Measurements from ENCODE around the gene DCXR. TPM values are rescaled to one million over a fixed set of nuclear protein-coding genes. Genes with fewer than 3 reads are reported as not detected.

Gene DCXR
- total RNA-seq, 2 donors from 2014 or later = 114 to 125 TPM

GRCh38 chr17:82035956-82036633 lies 1.4 kb downstream of the DCXR start:
- no peak for DNase-seq
- Mint-ChIP-seq H3K4me3 (peak overlapping the region; percentile 86 to 89), H3K36me3 (ENCODE audit: insufficient read depth in 2 of 2) (no peaks in the 10 kb centered on the region), H3K27ac (no peak overlapping the region), H3K9me3 (no peaks in the 10 kb centered on the region), H3K27me3 (ENCODE audit: low read depth) (no peaks in the 10 kb centered on the region), H3K4me1 (ENCODE audit: low read depth) (peaks cover 12% of the 10 kb centered on the region)
- no peak for ATAC-seq (replicated peaks in 1 of 2)

- Mint-ChIP-seq H3K4me1 (ENCODE audit: low read depth) (peaks cover 12% of the 10 kb centered on the region), H3K4me3 (peak overlapping the region; percentile 41 to 86), H3K9me3 (no peaks in the 10 kb centered on the region), H3K27me3 (ENCODE audit: low read depth) (no peaks in the 10 kb centered on the region), H3K36me3 (ENCODE audit: insufficient read depth in 2 of 2) (no peaks in the 10 kb centered on the region), H3K27ac (no peak overlapping the region)
- ATAC-seq (replicated peaks in 1 of 2) = no peak
- no peak for DNase-seq
These were observed 2.0 kb downstream of the DCXR start for GRCh38 chr17:82035488-82035887.

- H3K4me1 Mint-ChIP-seq (ENCODE audit: low read depth) = peaks cover 16% of the 10 kb centered on the region
- no peaks in the 10 kb centered on the region for H3K9me3 Mint-ChIP-seq
- no peaks in the 10 kb centered on the region for H3K36me3 Mint-ChIP-seq (ENCODE audit: insufficient read depth in 2 of 2)
- H3K27me3 Mint-ChIP-seq (ENCODE audit: low read depth) = no peaks in the 10 kb centered on the region
- no peak overlapping the region for H3K27ac Mint-ChIP-seq
- no peak overlapping the region for H3K4me3 Mint-ChIP-seq
- DNase-seq (no peak), ATAC-seq (replicated peaks in 1 of 2) (no peak)
These were observed 3.0 kb downstream of the DCXR start for GRCh38 chr17:82034371-82035011.

GRCh38 chr17:82033359-82034085 lies 4.0 kb downstream of the DCXR start:
- Mint-ChIP-seq H3K27ac (no peak overlapping the region), H3K36me3 (ENCODE audit: insufficient read depth in 2 of 2) (no peaks in the 10 kb centered on the region), H3K27me3 (ENCODE audit: low read depth) (no peaks in the 10 kb centered on the region), H3K4me1 (ENCODE audit: low read depth) (peaks cover 17% of the 10 kb centered on the region), H3K9me3 (no peaks in the 10 kb centered on the region), H3K4me3 (peak overlapping the region in 1 of 2 donors; percentile 75)
- ATAC-seq (replicated peaks in 1 of 2) (no peak), DNase-seq (no peak)

DNA sequence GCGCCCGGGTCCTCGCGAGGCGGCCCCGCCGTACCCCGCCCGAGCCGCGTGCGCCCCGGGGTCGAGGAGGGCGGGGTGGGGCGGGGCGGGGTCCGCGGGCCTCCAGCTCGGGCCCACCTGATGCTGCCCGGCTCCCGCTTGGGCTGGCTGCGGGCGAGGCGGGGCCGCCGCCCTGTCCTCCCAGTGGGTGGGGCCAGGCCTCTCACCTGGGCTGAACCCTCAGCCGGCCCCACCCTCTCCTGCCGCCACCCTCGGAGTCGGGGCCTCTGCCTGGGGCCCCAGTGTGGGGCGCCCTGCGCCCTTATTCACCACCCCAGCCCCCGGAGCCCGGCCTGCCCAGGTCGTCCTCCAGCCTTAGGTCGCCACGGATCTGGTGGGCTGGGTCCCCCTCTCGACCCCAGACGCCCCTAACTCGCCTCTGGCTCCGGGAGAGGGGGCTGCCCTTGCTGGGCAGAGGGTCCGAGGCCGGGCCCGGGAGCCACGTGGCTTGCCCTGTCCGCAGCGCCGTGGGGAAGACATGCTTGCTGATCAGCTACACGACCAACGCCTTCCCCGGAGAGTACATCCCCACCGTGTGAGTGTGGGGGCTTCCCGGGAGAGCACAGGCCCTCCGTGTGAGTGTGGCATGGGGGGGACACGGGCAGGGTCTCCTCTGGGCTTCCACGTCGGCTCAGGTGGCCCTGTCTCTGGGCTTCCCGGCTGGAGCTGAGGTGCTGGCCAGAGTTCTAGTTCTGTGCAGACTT lies 5.4 kb downstream of the DCXR start:
- H3K36me3 Mint-ChIP-seq (ENCODE audit: insufficient read depth in 2 of 2) = no peaks in the 10 kb centered on the region
- peak overlapping the region; percentile 57 to 75 for H3K4me3 Mint-ChIP-seq
- no peaks in the 10 kb centered on the region for H3K27me3 Mint-ChIP-seq (ENCODE audit: low read depth)
- ATAC-seq (replicated peaks in 1 of 2) = peak; percentile 62 to 63
- peak; percentile 70 to 71 for DNase-seq
- peaks cover 9% of the 10 kb centered on the region for H3K4me1 Mint-ChIP-seq (ENCODE audit: low read depth)
- no peak overlapping the region for H3K27ac Mint-ChIP-seq
- no peaks in the 10 kb centered on the region for H3K9me3 Mint-ChIP-seq

- H3K27me3 Mint-ChIP-seq (ENCODE audit: low read depth) = no peaks in the 10 kb centered on the region
- H3K36me3 Mint-ChIP-seq (ENCODE audit: insufficient read depth in 2 of 2) = peaks cover 0 to 1% of the 10 kb centered on the region in 2 donors
- peak within 1 kb of the TSS; percentile 85 for H3K27ac Mint-ChIP-seq
- H3K4me3 Mint-ChIP-seq = peak within 1 kb of the TSS; percentile 95 to 97
- DNase-seq = peak; percentile 30 to 33
- ATAC-seq (replicated peaks in 1 of 2) = peak; percentile 40 to 52
- peaks cover 9% of the 10 kb centered on the region for H3K4me1 Mint-ChIP-seq (ENCODE audit: low read depth)
- no peaks in the 10 kb centered on the region for H3K9me3 Mint-ChIP-seq
These were observed 6.1 kb downstream of the DCXR start, which contains the start of gene RAC3 for GRCh38 chr17:82031303-82031884. TSS of gene RAC3 (plus strand) at chr17:82031678. CDS start at chr17:82031762, 84 bp downstream.

GRCh38 chr17:82030470-82031302 lies 6.8 kb downstream of the DCXR start:
- H3K4me1 Mint-ChIP-seq (ENCODE audit: low read depth) = peaks cover 9% of the 10 kb centered on the region
- peak overlapping the region; percentile 85 for H3K27ac Mint-ChIP-seq
- no peaks in the 10 kb centered on the region for H3K9me3 Mint-ChIP-seq
- H3K4me3 Mint-ChIP-seq = peak overlapping the region; percentile 95 to 97
- peaks cover 0 to 1% of the 10 kb centered on the region in 2 donors for H3K36me3 Mint-ChIP-seq (ENCODE audit: insufficient read depth in 2 of 2)
- DNase-seq = peak; percentile 90
- no peaks in the 10 kb centered on the region for H3K27me3 Mint-ChIP-seq (ENCODE audit: low read depth)
- peak; percentile 73 to 74 for ATAC-seq (replicated peaks in 1 of 2)

DNA sequence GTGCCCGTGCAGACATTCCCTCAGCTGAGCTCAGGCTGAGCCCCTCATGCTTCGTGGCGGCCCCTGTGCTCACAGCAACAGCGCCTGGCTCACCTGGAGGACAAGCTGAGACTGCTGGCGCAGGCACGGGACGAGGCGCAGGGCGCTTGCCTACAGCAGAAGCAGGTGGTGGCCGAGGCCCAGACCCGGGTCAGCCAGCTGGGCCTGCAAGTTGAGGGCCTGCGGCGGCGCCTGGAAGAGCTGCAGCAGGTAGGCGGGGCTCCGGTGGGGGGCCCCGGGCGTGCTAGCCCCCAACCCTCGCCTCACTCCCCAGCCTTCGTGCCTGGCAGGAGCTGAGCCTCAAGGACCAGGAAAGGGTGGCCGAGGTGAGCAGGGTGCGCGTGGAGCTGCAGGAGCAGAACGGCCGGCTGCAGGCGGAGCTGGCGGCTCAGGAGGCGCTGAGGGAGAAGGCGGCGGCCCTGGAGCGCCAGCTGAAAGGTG lies 7.5 kb downstream of the DCXR start:
- H3K9me3 Mint-ChIP-seq = no peaks in the 10 kb centered on the region
- peaks cover 0 to 1% of the 10 kb centered on the region in 2 donors for H3K36me3 Mint-ChIP-seq (ENCODE audit: insufficient read depth in 2 of 2)
- H3K4me3 Mint-ChIP-seq = peak overlapping the region in 1 of 2 donors; percentile 97
- H3K27me3 Mint-ChIP-seq (ENCODE audit: low read depth) = no peaks in the 10 kb centered on the region
- DNase-seq (no peak), ATAC-seq (replicated peaks in 1 of 2) (peak; percentile 0 to 1)
- peaks cover 9% of the 10 kb centered on the region for H3K4me1 Mint-ChIP-seq (ENCODE audit: low read depth)
- H3K27ac Mint-ChIP-seq = no peak overlapping the region

DNA sequence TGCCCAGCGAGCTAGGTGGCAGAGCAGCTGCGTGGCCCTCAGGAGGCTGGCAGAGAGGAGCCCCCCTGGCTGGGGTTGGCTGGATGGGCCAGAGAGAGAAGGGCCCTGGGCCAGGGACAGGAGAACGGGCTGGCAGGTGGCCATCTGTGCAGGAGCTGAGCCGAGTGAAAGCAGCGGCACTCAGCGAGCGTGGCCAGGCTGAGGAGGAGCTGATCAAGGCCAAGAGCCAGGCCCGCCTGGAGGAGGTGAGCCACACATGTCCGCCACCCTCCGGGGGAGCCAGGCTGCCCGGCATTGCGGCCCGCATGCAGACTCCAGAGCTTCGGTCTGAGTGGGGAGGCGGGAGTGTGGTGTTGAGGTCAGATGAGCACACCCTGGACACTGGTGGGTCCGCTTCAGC lies 8.1 kb downstream of the DCXR start:
- peaks cover 10% of the 10 kb centered on the region for H3K4me1 Mint-ChIP-seq (ENCODE audit: low read depth)
- no peaks in the 10 kb centered on the region for H3K9me3 Mint-ChIP-seq
- H3K4me3 Mint-ChIP-seq = peak overlapping the region; percentile 7 to 63
- H3K36me3 Mint-ChIP-seq (ENCODE audit: insufficient read depth in 2 of 2) = peaks cover 0 to 1% of the 10 kb centered on the region in 2 donors
- ATAC-seq (replicated peaks in 1 of 2) (no peak), DNase-seq (no peak)
- no peaks in the 10 kb centered on the region for H3K27me3 Mint-ChIP-seq (ENCODE audit: low read depth)
- no peak overlapping the region for H3K27ac Mint-ChIP-seq

DNA sequence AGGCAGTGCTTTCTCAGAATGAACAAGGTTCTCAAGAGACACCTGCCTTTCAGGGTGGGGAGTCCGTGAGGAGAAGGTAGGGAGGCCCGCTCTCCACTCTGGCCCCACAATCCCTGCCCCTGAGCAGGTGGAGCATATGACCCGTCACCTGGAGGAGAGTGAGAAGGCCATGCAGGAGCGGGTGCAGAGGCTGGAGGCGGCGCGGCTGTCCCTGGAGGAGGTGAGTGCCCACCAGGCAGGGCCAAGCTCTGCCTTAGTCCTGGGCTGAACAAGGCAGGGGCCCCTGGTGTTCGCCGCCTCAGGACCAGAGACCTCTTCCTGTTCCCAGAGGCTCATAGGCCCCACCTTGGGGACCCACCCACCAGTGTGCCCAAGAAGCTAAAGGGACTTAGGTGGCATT lies 8.5 kb downstream of the DCXR start:
- Mint-ChIP-seq H3K27me3 (ENCODE audit: low read depth) (no peaks in the 10 kb centered on the region), H3K27ac (no peak overlapping the region), H3K36me3 (ENCODE audit: insufficient read depth in 2 of 2) (peaks cover 0 to 1% of the 10 kb centered on the region in 2 donors), H3K4me3 (peak overlapping the region in 1 of 2 donors; percentile 7), H3K4me1 (ENCODE audit: low read depth) (peaks cover 14% of the 10 kb centered on the region), H3K9me3 (no peaks in the 10 kb centered on the region)
- ATAC-seq (replicated peaks in 1 of 2) (no peak), DNase-seq (no peak)

DNA sequence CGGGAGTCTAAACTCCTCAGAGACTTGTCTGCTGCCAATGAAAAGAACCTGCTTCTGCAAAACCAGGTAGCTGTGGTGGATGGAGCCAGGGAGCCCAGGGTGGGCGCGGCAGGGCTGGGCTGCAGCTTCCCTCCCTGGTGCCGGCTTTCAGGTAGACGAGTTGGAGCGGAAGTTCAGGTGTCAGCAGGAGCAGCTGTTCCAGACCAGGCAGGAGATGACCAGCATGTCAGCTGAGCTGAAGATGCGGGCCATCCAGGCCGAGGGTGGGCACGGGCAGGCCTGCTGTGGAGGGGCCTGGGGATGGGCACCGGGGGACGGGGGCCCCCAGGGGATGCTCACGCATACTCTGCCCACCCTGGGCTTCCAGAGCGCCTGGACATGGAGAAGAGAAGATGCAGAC lies 9.3 kb downstream of the DCXR start:
- DNase-seq (no peak), ATAC-seq (replicated peaks in 1 of 2) (no peak)
- Mint-ChIP-seq H3K9me3 (no peaks in the 10 kb centered on the region), H3K27ac (no peak overlapping the region), H3K4me3 (no peak overlapping the region), H3K36me3 (ENCODE audit: insufficient read depth in 2 of 2) (peaks cover 0 to 1% of the 10 kb centered on the region in 2 donors), H3K4me1 (ENCODE audit: low read depth) (peaks cover 17% of the 10 kb centered on the region), H3K27me3 (ENCODE audit: low read depth) (no peaks in the 10 kb centered on the region)

Measured in activated T-cell treated with anti-CD3 and anti-CD28 coated beads, Interleukin-2, amount 50 U/mL, for 72 hours (primary cell).